Gastroesophageal sphincter (tissue), 4 donors: Measurements from ENCODE around the gene AGER. TPM values are rescaled to one million over a fixed set of nuclear protein-coding genes. Genes with fewer than 3 reads are reported as not detected.

Experiments used
- ATAC-seq: fragments of 150-250 bp; one replicate; pipeline ENCODE4 v1.9.1; 2016; ENCODE audit warnings: mild to moderate bottlenecking, moderate library complexity
- H3K27ac ChIP-seq, 4 donors: fragments of 200-600 bp; sonication (generic) in 3 of 4; 1 replicate in 3 of 4; 2 replicates in 1 of 4; pipeline ENCODE4 v1.5.1; 2016 to 2019
- H3K27me3 ChIP-seq: fragments of 200-600 bp; sonication (generic); one replicate; pipeline ENCODE4 v1.5.1; 2019
- H3K36me3 ChIP-seq, 2 donors: fragments of 200-600 bp; sonication (generic); one replicate each; pipeline ENCODE4 v1.5.1; 2019; ENCODE audit warnings: control low read depth in 1 of 2
- H3K4me1 ChIP-seq, 3 donors: fragments of 200-600 bp; sonication (generic); 1 replicate in 2 of 3; 2 replicates in 1 of 3; pipeline ENCODE4 v1.5.1; 2016 to 2019; ENCODE audit warnings: control low read depth in 2 of 3
- H3K4me3 ChIP-seq, 2 donors: fragments of 200-600 bp; sonication (generic); one replicate each; pipeline ENCODE4 v1.5.1; 2019; ENCODE audit warnings: mild to moderate bottlenecking in 1 of 2, moderate library complexity in 1 of 2
- H3K9me3 ChIP-seq, 3 donors: fragments of 200-600 bp; sonication (generic); one replicate each; pipeline ENCODE4 v1.5.1; 2017 to 2019; ENCODE audit warnings: control low read depth in 2 of 3
- EP300 ChIP-seq: sonication (generic); formaldehyde crosslinking; IDR thresholded peaks from one replicate; pipeline ENCODE4 v1.6.1; 2017; ENCODE audit warnings: antibody characterized with exemption, mild to moderate bottlenecking
- POLR2A ChIP-seq, 2 donors: fragments of 450-650 bp; IDR thresholded peaks; one replicate each; pipeline ENCODE4 v1.6.1; 2017; ENCODE audit warnings: antibody characterized with exemption in 2 of 2, mild to moderate bottlenecking in 2 of 2, moderate library complexity in 1 of 2
- POLR2AphosphoS5 ChIP-seq: sonication (generic); formaldehyde crosslinking; IDR thresholded peaks from one replicate; pipeline ENCODE4 v1.6.1; 2017; ENCODE audit warnings: antibody characterized with exemption
- WGBS, 2 donors: methylation state at CpG; one replicate each; pipeline ENCODE4 v1.1.5; 2018; ENCODE audit warnings: low coverage in 1 of 2; 5-methylcytosine and 5-hydroxymethylcytosine counted together
- small RNA-seq, 4 donors: library from RNA; depleted of rRNA; stranded (forward); fragments of <200 nt; gene quantifications; one replicate each; pipeline ENCODE3, GENCODE V24; 2016
- total RNA-seq, 4 donors: library from RNA; depleted of rRNA; stranded (reverse); fragments of >200 nt; gene quantifications; one replicate each; pipeline ENCODE4 v1.1.0, GENCODE V29; 2016
- TF ChIP-seq, protein P1 (sequence below), 4 experiments: fragments of 200-600 bp in 2 of 4; fragments of 450-650 bp in 2 of 4; sonication (generic) in 1 of 4; IDR thresholded peaks; one replicate each; pipeline ENCODE4 v1.5.1; 2017 to 2019; ENCODE audit warnings: antibody characterized with exemption in 4 of 4, mild to moderate bottlenecking in 2 of 4, moderate library complexity in 2 of 4

AGER gene
- total RNA-seq, 4 donors from 2014 or later: 1.4 to 2.3 (median 1.6) TPM

DNA sequence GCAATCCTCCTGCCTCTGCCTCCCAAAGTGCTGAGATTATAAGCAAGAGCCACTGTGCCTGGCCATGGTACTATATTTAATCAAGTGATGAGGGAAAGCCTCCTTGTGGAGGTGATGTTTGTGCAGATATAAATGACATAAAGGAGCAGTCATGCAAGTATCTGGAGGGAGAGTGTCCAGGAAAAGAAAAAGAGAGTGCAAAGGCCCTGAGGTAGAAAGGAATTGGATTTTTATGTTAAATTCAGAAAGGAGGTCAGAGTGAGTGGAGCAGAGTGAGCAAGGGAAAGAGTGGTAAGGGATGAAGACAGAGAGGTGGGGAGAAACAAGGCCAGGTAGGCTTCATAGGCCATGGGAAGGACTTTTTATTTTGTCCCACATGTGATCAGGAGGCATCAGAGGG is 46.6 kb downstream of the AGER start:
- Histone ChIP-seq H3K4me3 (no peak overlapping the region), H3K4me1 (no peaks in the 10 kb centered on the region), H3K36me3 (no peaks in the 10 kb centered on the region), H3K9me3 (no peaks in the 10 kb centered on the region), H3K27ac (no peak overlapping the region), H3K27me3 (no peaks in the 10 kb centered on the region)
- no peak for ATAC-seq
- TF ChIP-seq POLR2AphosphoS5 (no peak), EP300 (no peak), POLR2A (IDR thresholded peaks at IDR 0.05) (no peak)
- TF ChIP-seq, protein P1, sequence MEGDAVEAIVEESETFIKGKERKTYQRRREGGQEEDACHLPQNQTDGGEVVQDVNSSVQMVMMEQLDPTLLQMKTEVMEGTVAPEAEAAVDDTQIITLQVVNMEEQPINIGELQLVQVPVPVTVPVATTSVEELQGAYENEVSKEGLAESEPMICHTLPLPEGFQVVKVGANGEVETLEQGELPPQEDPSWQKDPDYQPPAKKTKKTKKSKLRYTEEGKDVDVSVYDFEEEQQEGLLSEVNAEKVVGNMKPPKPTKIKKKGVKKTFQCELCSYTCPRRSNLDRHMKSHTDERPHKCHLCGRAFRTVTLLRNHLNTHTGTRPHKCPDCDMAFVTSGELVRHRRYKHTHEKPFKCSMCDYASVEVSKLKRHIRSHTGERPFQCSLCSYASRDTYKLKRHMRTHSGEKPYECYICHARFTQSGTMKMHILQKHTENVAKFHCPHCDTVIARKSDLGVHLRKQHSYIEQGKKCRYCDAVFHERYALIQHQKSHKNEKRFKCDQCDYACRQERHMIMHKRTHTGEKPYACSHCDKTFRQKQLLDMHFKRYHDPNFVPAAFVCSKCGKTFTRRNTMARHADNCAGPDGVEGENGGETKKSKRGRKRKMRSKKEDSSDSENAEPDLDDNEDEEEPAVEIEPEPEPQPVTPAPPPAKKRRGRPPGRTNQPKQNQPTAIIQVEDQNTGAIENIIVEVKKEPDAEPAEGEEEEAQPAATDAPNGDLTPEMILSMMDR (IDR thresholded peaks at IDR 0.05): no peak

DNA sequence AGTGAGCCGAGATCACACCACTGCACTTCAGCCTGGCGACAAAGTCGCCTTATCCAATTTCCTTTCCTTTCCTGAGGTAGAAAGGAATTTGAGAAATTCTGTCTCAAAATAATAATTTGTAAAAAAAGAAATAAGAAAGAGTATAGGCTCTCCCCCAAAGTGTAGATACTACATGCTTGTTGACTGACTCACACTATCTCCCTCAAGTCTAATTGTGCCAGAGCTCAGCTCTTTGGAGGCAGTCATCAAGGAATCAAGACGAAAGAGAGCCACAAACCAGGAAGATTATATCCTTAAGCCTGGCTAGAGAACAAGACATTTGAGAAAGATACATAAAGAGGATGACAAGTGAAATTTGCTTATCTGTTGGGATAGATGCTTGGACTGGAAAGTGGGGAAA is 50.3 kb downstream of the AGER start:
- no peak overlapping the region for H3K27ac ChIP-seq
- no peak for ATAC-seq
- H3K4me1 ChIP-seq: peaks cover 7 to 15% (median 8%) of the 10 kb centered on the region in 3 donors
- H3K9me3 ChIP-seq: no peaks in the 10 kb centered on the region
- TF ChIP-seq POLR2A (IDR thresholded peaks at IDR 0.05) (no peak), EP300 (no peak), POLR2AphosphoS5 (no peak)
- TF ChIP-seq, protein P1 (IDR thresholded peaks at IDR 0.05): no peak
- no peaks in the 10 kb centered on the region for H3K27me3 ChIP-seq
- H3K4me3 ChIP-seq: no peak overlapping the region
- no peaks in the 10 kb centered on the region for H3K36me3 ChIP-seq
- WGBS, 2 donors: 74 to 77% methylated on average over 3 to 4 of the region's 4 CpGs

DNA sequence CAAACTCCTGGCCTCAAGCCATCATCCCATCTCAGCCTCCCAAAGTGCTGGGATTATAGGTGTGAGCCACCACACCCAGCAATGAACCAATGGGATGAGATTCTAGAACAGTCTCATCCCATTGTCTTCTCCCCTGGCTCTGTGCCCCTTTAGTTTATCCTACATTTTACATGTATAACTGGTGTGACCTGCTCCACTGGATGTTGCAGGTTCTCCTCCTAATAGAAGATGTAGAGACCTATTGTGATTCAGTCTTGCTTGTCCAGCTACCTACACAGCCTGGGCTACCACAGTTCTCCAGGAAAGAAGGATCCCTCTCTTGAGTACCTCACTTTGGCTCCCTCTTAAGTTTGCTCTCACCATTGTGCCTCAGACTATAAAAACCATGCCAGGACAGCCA is 51.9 kb downstream of the AGER start:
- Histone ChIP-seq H3K9me3 (no peaks in the 10 kb centered on the region), H3K4me3 (no peak overlapping the region), H3K27ac (no peak overlapping the region), H3K36me3 (no peaks in the 10 kb centered on the region), H3K4me1 (peaks cover 7 to 27% (median 16%) of the 10 kb centered on the region in 3 donors), H3K27me3 (no peaks in the 10 kb centered on the region)
- TF ChIP-seq, protein P1 (IDR thresholded peaks at IDR 0.05): no peak
- ATAC-seq: no peak

DNA sequence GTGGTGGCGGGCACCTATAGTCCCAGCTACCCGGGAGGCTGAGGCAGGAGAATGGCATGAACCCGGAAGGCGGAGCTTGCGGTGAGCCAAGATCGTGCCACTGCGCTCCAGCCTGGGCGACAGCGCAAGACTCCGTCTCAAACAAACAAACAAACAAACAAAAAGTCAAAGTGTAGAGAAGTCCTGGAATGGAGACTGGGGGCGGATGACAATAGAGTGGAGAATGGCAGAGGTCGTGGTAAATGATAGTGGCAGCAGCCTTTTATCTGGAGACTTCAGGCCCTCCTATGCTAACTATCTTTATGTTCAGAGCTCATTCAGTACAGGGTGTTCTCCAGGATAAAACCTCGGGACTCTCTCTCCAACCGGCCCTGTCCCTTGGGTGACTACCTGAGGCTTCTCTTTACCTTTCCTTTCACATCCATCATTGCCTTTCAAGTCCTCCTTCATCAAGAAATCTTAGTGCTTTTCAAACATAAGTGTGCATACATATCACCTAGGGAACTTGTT is 52.6 kb downstream of the AGER start:
- no peaks in the 10 kb centered on the region for H3K9me3 ChIP-seq
- TF ChIP-seq POLR2A (IDR thresholded peaks at IDR 0.05) (no peak), EP300 (no peak), POLR2AphosphoS5 (no peak)
- TF ChIP-seq, protein P1 (IDR thresholded peaks at IDR 0.05): no peak
- H3K36me3 ChIP-seq: peaks cover 0 to 5% of the 10 kb centered on the region in 2 donors
- H3K27ac ChIP-seq: no peak overlapping the region
- H3K4me1 ChIP-seq: peaks cover 7 to 33% (median 22%) of the 10 kb centered on the region in 3 donors
- WGBS, 2 donors: 75 to 88% methylated on average over 5 to 9 of the region's 14 CpGs
- H3K27me3 ChIP-seq: no peaks in the 10 kb centered on the region
- H3K4me3 ChIP-seq: no peak overlapping the region
- ATAC-seq: no peak

Small RNAs within 50 kb of the gene (small RNA-seq; reads per million reads assigned to genes)
- 0 reads per million in 4 donors for gene AL662884.1
- 0 reads per million in 4 donors for gene MIR6833

Other genes with a start within 250 kb of the AGER start
- 10 to 100 TPM in 3 of 4 donors, 1 to 10 TPM in 1; 8.1 to 42.6 (median 23.1) TPM for gene CFB, start 238.2 kb downstream of the AGER start, total RNA-seq
- 10 to 100 TPM; 64.1 to 89.7 (median 70.4) TPM for gene NELFE, start 225.3 kb downstream of the AGER start, total RNA-seq
- 10 to 100 TPM; 18.8 to 52.5 (median 25.8) TPM for gene SKIC2, start 225.1 kb downstream of the AGER start, total RNA-seq
- gene DXO, start 212.1 kb downstream of the AGER start, total RNA-seq: 10 to 100 TPM; 12.3 to 17.4 (median 14.6) TPM
- 100 to 1,000 TPM in 1 of 4 donors, 10 to 100 TPM in 3; 50.4 to 111 (median 81.5) TPM for gene C4A, start 202.2 kb downstream of the AGER start, total RNA-seq
- 100 to 1,000 TPM in 1 of 4 donors, 10 to 100 TPM in 3; 45.6 to 259 (median 82.1) TPM for gene C4B, start 169.5 kb downstream of the AGER start, total RNA-seq
- 1 to 10 TPM in 1 of 4 donors, under 1 TPM in 2, not detected in 1; 0.47 to 1.7 (median 0.81) TPM for gene CYP21A2, start 145.8 kb downstream of the AGER start, total RNA-seq
- 100 to 1,000 TPM; 148 to 394 (median 190) TPM for gene TNXB, start 74.9 kb downstream of the AGER start, total RNA-seq
- 10 to 100 TPM; 13.3 to 26.9 (median 25.2) TPM for gene ATF6B, start 56.0 kb downstream of the AGER start, total RNA-seq
- gene FKBPL, start 54.0 kb downstream of the AGER start, total RNA-seq: 1 to 10 TPM; 2.3 to 4.2 (median 3.7) TPM
- 1 to 10 TPM; 1.2 to 4.8 (median 3.1) TPM for gene PRRT1, start 32.3 kb downstream of the AGER start, total RNA-seq
- 100 to 1,000 TPM in 1 of 4 donors, 10 to 100 TPM in 3; 16.0 to 120 (median 25.5) TPM for gene PPT2, start 30.1 kb downstream of the AGER start, total RNA-seq
- 10 to 100 TPM in 2 of 4 donors, 1 to 10 TPM in 2; 5.0 to 15.1 (median 10.1) TPM for gene EGFL8, start 19.7 kb downstream of the AGER start, total RNA-seq
- 10 to 100 TPM; 45.6 to 70.5 (median 54.6) TPM for gene AGPAT1, start 8.2 kb downstream of the AGER start, total RNA-seq
- 100 to 1,000 TPM in 1 of 4 donors, 10 to 100 TPM in 3; 78.8 to 101 (median 88.0) TPM for gene RNF5, start 5.8 kb downstream of the AGER start, total RNA-seq
- 10 to 100 TPM; 42.9 to 70.1 (median 61.0) TPM for gene PBX2, start 5.9 kb upstream of the AGER start, total RNA-seq
- gene GPSM3, start 8.4 kb upstream of the AGER start, total RNA-seq: 10 to 100 TPM in 2 of 4 donors, 1 to 10 TPM in 1, under 1 TPM in 1; 0.93 to 16.3 (median 9.0) TPM
- 10 to 100 TPM; 10.9 to 26.0 (median 13.2) TPM for gene NOTCH4, start 39.8 kb upstream of the AGER start, total RNA-seq
- not detected for gene TSBP1, start 187.7 kb upstream of the AGER start, total RNA-seq
- not detected for gene BTNL2, start 222.9 kb upstream of the AGER start, total RNA-seq